SK-N-SH treated with all-trans-retinoic acid at 6 μM for 48 hours (cell line): ENCODE data around the gene RPL19.

Experiments used
- ISL1 ChIP-seq: fragments of 250-450 bp; sonication (Bioruptor Pico); IDR thresholded peaks from 2 replicates; pipeline ENCODE4 v2.1.2; 2022; ENCODE audit warnings: mild to moderate bottlenecking, moderate library complexity
- OSR1 ChIP-seq: fragments of 250-450 bp; sonication (Bioruptor Pico); IDR thresholded peaks from 2 replicates; pipeline ENCODE4 v1.8.0; 2022; ENCODE audit warnings: moderate library complexity, mild to moderate bottlenecking, inconsistent platforms
- ZFP30 ChIP-seq: fragments of 450-650 bp; formaldehyde crosslinking; IDR thresholded peaks from 2 replicates; pipeline ENCODE4 v1.5.0; 2022; ENCODE audit warnings: mild to moderate bottlenecking, moderate library complexity
- ZNF565 ChIP-seq: fragments of 450-650 bp; formaldehyde crosslinking; conservative IDR thresholded peaks from 2 replicates; pipeline ENCODE4 v1.5.0; 2020; ENCODE audit warnings: low read depth, mild to moderate bottlenecking, moderate library complexity
- ZNF70 ChIP-seq: fragments of 450-650 bp; formaldehyde crosslinking; IDR thresholded peaks from 2 replicates; pipeline ENCODE4 v1.5.0; 2020; ENCODE audit warnings: mild to moderate bottlenecking, moderate library complexity
- ZNF8 ChIP-seq: fragments of 450-650 bp; formaldehyde crosslinking; IDR thresholded peaks from 2 replicates; pipeline ENCODE4 v1.5.0; 2020; ENCODE audit warnings: mild to moderate bottlenecking, moderate library complexity
- TF ChIP-seq, protein P1 (sequence below): fragments of 250-450 bp; sonication (Bioruptor Pico); IDR thresholded peaks from 2 replicates; pipeline ENCODE4 v1.5.1; 2020; ENCODE audit warnings: low read depth, mild to moderate bottlenecking, moderate library complexity
- TF ChIP-seq, protein P2 (sequence below): fragments of 250-450 bp; sonication (Bioruptor Pico); IDR thresholded peaks from 2 replicates; pipeline ENCODE4 v1.8.0; 2020; ENCODE audit warnings: mild to moderate bottlenecking, moderate library complexity, borderline replicate concordance

DNA sequence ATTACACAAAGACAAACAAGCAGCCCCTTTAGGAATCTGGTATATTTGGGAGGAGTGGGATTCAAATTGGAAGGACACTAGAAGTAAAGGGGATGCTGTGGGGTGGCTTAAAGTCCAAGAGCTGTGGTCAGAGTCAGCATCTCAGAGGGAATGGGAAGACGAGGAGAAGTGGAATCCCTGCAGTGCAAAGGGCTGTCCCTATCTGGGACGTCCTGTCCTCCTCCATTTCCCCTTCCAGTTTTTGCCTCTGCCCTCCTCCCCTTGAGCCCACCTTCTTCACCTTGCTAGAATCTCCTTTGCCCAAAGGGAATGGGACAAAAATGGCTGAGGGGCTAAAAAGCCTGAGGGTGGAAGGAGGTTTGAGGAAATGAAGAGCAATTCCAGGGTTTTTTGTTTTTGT is 44.4 kb upstream of the RPL19 start:
- no peak for TF ChIP-seq ZNF565
- no peak for TF ChIP-seq ZNF8 (CRISPR knock-in tag)
- TF ChIP-seq OSR1, result no peak
- TF ChIP-seq, protein P1, sequence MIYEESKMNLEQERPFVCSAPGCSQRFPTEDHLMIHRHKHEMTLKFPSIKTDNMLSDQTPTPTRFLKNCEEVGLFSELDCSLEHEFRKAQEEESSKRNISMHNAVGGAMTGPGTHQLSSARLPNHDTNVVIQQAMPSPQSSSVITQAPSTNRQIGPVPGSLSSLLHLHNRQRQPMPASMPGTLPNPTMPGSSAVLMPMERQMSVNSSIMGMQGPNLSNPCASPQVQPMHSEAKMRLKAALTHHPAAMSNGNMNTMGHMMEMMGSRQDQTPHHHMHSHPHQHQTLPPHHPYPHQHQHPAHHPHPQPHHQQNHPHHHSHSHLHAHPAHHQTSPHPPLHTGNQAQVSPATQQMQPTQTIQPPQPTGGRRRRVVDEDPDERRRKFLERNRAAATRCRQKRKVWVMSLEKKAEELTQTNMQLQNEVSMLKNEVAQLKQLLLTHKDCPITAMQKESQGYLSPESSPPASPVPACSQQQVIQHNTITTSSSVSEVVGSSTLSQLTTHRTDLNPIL (CRISPR knock-in tag), result no peak
- TF ChIP-seq, protein P2, sequence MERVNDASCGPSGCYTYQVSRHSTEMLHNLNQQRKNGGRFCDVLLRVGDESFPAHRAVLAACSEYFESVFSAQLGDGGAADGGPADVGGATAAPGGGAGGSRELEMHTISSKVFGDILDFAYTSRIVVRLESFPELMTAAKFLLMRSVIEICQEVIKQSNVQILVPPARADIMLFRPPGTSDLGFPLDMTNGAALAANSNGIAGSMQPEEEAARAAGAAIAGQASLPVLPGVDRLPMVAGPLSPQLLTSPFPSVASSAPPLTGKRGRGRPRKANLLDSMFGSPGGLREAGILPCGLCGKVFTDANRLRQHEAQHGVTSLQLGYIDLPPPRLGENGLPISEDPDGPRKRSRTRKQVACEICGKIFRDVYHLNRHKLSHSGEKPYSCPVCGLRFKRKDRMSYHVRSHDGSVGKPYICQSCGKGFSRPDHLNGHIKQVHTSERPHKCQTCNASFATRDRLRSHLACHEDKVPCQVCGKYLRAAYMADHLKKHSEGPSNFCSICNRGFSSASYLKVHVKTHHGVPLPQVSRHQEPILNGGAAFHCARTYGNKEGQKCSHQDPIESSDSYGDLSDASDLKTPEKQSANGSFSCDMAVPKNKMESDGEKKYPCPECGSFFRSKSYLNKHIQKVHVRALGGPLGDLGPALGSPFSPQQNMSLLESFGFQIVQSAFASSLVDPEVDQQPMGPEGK, result no peak
- no peak for TF ChIP-seq ZNF70
- no peak for TF ChIP-seq ZFP30
- TF ChIP-seq ISL1, result no peak
